HepG2 (cell line): ENCODE data around the gene NRG3.

Experiments used
- CEBPB ChIP-seq: IDR thresholded peaks from 2 replicates; pipeline ENCODE4 v1.6.1; 2011; ENCODE audit warnings: low read depth, low read length, improper control_type of control experiment, borderline replicate concordance
- EHMT2 ChIP-seq: fragments of 200-600 bp; sonication (generic); IDR thresholded peaks from 2 replicates; pipeline ENCODE4 v1.7.0; 2017; ENCODE audit warnings: antibody characterized with exemption, low read depth, low read length, borderline replicate concordance
- MED1 ChIP-seq: sonication (generic); formaldehyde crosslinking; IDR thresholded peaks from 2 replicates; pipeline ENCODE4 v1.4.0; 2020; ENCODE audit warnings: missing genetic modification reagents
- NFIC ChIP-seq: IDR thresholded peaks from 2 replicates; pipeline ENCODE4 v1.6.1; 2012; ENCODE audit warnings: mild to moderate bottlenecking, low read length, inconsistent platforms
- ZNF780A ChIP-seq: sonication (generic); formaldehyde crosslinking; IDR thresholded peaks from 2 replicates; pipeline ENCODE4 v1.8.0; 2022; ENCODE audit warnings: mild to moderate bottlenecking, missing genetic modification reagents, moderate library complexity

DNA sequence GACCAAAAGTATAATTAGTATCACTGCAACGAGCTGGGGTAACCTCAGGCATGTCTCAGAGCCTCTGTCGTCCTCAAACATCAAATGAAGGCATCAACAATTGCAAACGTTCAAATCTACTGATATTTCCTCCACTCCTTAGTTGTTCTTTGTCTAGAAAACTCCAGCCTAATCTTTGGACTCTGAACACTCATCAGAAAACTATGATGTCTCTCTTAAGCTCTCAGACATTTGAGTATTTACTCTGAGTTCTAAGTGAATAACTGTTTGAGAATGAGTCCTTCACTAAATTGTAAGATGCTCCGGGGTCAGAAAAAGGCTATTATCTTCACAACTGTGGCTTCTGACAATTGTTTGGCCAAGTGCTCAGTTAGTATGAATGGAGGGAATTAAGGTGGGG is 536.4 kb downstream of the NRG3 start:
- TF ChIP-seq NFIC (no peak), EHMT2 (no peak), ZNF780A (no peak), MED1 (CRISPR knock-in tag) (no peak), CEBPB (no peak)
